RKO (cell line): ENCODE results near the gene GTF2A2.
"Not testable (repeated sequence)": the region's sequence is repeated elsewhere in the genome, so short reads cannot be mapped to it uniquely, and the experiment has no call there.

Experiments
- DNase-seq: peaks from one replicate; pipeline ENCODE4 v3.0.0-alpha.2; 2016; ENCODE audit warnings: low spot score

GTF2A2 gene

GRCh38 chr15:59656897-59657634, at the start of gene GTF2A2:
Gene GTF2A2 (minus strand): TSS chr15:59657515. CDS start chr15:59652277, 5,238 bp downstream.
- DNase-seq = peak; percentile 92

- DNase-seq = no peak
These were observed 46.9 kb upstream of the GTF2A2 start for GRCh38 chr15:59703979-59704796.

- no peak for DNase-seq
These were observed 45.0 kb upstream of the GTF2A2 start for GRCh38 chr15:59702351-59702750.

GRCh38 chr15:59701880-59702279, 44.6 kb upstream of the GTF2A2 start:
- DNase-seq = no peak

GRCh38 chr15:59699810-59700431, 42.6 kb upstream of the GTF2A2 start:
- DNase-seq = peak; percentile 19

- not testable (repeated sequence) for DNase-seq
These were observed 40.8 kb upstream of the GTF2A2 start for GRCh38 chr15:59698065-59698464.

- DNase-seq = no peak
These were observed 39.0 kb upstream of the GTF2A2 start for GRCh38 chr15:59696332-59696731.

- DNase-seq = no peak
These were observed 37.5 kb upstream of the GTF2A2 start for GRCh38 chr15:59694779-59695178.

- peak; percentile 69 for DNase-seq
These were observed 34.0 kb upstream of the GTF2A2 start for GRCh38 chr15:59691194-59691805.

GRCh38 chr15:59689626-59690236, 32.4 kb upstream of the GTF2A2 start:
- peak; percentile 80 for DNase-seq

- peak; percentile 96 for DNase-seq
These were observed 31.7 kb upstream of the GTF2A2 start, which contains the start of gene BNIP2 for GRCh38 chr15:59688782-59689625. Gene BNIP2 (minus strand): TSS chr15:59689320. CDS start chr15:59682457, 6,863 bp downstream.

GRCh38 chr15:59688423-59688781, 31.1 kb upstream of the GTF2A2 start:
- DNase-seq = peak; percentile 72

GRCh38 chr15:59687836-59688235, 30.5 kb upstream of the GTF2A2 start:
- DNase-seq = peak; percentile 89

GRCh38 chr15:59686389-59686788, 29.1 kb upstream of the GTF2A2 start:
- DNase-seq = no peak

GRCh38 chr15:59685737-59686297, 28.5 kb upstream of the GTF2A2 start:
- DNase-seq = no peak

GRCh38 chr15:59680870-59681269, 23.6 kb upstream of the GTF2A2 start:
- no peak for DNase-seq

GRCh38 chr15:59680346-59680745, 23.0 kb upstream of the GTF2A2 start:
- no peak for DNase-seq

- DNase-seq = no peak
These were observed 21.3 kb upstream of the GTF2A2 start for GRCh38 chr15:59678620-59679019.

GRCh38 chr15:59678172-59678571, 20.9 kb upstream of the GTF2A2 start:
- no peak for DNase-seq

- DNase-seq = no peak
These were observed 19.2 kb upstream of the GTF2A2 start for GRCh38 chr15:59676565-59676964.
